GM12874 (cell line): Measurements from ENCODE around the gene TAGAP.

ENCODE experiments used
- TF ChIP-seq, protein P1 (sequence below): IDR thresholded peaks from 2 replicates; pipeline ENCODE4 v1.5.1; 2011; ENCODE audit warnings: low read depth, mild to moderate bottlenecking, control low read depth, low read length, moderate library complexity; ENCODE audit not compliant: insufficient read depth

Gene TAGAP

DNA sequence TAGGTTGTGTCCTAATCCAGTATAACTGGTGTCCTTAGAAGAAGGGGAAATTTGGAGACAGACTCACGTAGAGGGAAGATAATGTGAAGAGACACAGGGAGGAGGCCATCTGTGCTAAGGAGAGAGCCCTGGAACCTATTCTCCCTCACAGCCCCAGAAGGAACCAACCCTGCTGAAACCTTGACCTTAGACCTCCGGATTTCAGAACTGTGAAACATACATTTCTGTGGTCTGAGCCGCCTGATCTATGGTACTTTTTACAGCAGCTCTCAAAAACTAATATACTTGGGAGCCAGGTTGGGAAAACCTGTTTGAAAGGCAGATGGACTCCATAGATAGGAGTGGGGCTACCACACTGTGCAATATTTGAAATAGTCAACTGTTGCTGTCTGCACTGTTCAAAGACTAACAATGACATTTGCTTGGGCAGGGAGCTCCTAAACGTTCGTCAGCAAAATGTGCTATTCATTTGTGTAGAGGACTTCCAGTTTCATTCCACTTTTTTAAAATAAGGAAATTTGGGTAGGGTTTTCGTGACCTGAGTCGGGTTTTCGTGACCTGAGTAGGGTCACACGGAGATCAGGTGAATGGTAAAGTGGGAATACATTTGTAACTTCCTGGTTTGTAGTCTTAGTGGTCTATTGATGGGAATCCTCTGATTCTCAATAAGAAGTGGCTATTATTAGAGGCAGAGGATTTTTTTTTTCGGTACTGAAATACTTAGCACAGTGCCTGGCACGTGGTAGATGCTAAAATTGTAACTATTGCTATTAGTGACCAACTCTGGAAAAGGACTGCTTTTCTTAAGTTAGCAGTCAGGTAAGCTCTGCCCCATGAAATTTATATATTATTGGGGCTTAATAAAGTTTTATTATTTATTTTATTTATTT, 11.4 kb downstream of the TAGAP start:
- TF ChIP-seq, protein P1, sequence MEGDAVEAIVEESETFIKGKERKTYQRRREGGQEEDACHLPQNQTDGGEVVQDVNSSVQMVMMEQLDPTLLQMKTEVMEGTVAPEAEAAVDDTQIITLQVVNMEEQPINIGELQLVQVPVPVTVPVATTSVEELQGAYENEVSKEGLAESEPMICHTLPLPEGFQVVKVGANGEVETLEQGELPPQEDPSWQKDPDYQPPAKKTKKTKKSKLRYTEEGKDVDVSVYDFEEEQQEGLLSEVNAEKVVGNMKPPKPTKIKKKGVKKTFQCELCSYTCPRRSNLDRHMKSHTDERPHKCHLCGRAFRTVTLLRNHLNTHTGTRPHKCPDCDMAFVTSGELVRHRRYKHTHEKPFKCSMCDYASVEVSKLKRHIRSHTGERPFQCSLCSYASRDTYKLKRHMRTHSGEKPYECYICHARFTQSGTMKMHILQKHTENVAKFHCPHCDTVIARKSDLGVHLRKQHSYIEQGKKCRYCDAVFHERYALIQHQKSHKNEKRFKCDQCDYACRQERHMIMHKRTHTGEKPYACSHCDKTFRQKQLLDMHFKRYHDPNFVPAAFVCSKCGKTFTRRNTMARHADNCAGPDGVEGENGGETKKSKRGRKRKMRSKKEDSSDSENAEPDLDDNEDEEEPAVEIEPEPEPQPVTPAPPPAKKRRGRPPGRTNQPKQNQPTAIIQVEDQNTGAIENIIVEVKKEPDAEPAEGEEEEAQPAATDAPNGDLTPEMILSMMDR, result no peak

DNA sequence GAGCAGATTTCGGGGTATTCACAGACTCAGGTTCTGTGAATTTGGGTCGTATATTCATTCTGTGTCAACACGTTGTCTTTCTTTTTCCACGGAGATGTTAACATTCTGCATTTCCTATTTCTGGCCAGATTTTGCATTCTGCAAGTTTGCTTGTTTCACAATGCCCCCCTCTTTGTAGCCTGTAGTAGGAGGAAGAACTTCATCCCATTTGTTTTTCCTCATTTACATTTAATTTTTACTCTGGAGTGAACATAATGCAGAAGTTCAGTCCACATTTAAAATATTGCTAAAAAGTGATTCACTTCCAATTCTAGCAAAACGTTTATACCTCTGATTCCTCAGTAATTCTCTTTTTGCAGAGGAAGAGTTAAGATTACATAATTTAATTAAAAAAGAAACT, 12.9 kb downstream of the TAGAP start:
- TF ChIP-seq, protein P1, result no peak

DNA sequence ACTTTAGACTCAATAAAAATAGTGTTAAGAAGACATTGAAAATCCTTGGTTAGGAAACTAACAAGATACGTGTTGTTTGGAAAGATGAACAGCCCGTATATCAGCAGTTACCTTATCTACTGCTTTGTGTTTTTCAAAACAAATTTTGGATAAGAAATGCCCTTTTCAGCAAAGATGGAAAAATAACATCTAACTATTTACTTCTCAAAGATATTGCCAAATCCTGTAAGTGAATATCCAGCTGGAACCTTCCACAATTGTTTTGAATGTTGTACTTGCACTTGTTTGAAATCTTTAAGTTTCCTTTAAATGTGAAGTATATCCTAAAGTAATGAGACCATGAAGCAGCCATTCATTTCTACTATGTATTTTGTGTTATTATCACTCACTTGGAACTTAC, 14.6 kb downstream of the TAGAP start:
- TF ChIP-seq, protein P1, result no peak

DNA sequence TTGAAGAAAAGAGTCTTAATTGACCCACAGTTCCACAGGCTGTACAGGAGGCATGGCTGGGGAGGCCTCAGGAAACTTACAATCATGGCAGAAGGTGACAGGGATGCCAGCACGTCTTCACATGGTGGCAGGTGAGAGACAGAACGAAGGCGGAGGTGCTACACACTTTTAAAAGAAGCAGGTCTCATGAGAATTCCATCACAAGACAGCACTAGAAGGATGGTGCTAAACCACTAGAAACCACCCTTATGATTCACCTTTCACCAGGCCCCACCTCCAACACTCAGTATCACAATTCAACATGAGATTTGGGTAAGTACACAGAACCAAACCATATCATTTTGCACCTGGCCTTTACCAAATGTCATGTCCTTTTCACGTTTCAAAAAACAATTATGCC, 20.9 kb downstream of the TAGAP start:
- TF ChIP-seq, protein P1, result no peak

DNA sequence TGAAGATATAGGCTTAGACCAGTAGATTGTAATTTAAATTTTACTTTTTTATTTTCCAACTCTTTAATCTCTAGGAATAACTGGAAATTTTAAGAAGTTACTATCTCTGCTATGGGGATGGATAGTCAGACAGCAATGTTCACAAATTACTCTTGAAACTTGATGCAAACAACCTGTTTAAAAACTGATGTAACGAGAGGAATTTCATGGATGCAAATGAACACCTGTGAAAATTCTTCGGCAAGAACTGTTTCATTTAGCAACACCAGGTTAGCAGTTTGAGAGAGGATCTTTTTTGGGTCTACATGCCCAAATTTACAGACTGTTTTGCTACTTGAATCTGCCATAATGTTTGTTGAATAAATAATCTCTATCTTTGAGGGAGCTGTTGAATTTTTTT, 24.8 kb downstream of the TAGAP start:
- TF ChIP-seq, protein P1, result no peak

DNA sequence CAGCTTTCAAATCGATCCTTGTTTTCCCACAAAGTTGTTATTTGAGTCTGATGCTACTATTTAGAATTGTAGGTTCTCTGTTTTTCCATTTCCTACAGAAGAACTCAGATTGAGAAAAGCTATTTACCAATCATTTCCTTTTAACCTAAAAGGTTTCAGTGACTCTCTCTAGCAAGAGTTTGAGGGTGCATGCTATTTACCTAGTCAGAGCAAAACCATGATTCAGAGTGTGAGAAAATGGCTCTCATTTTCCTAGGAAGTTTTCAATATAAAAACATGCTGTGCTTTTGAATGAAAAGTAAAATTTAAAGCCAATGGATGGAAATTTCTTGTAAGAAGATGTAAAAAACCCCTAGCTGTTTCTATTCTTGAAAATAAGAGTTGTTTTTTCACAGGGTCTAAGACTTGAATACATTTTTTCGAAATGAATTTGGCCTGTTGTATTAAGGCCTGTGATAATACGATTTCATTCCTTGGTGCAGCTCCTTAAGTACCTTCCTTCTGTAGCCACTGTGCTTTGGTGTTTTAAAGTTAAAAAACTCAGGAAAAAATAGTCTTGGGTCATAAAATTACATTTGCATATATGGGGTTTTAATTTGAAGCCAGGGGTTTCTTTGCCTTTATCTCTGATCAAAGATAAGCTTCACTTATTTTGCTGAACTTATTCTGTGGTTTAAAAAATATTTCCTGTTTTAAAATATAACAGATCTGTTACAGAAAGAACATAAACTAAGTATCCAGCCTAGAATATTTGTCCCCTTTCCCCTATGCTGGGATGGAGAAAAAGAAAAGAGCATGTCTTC, 26.8 kb downstream of the TAGAP start:
- TF ChIP-seq, protein P1, result no peak

DNA sequence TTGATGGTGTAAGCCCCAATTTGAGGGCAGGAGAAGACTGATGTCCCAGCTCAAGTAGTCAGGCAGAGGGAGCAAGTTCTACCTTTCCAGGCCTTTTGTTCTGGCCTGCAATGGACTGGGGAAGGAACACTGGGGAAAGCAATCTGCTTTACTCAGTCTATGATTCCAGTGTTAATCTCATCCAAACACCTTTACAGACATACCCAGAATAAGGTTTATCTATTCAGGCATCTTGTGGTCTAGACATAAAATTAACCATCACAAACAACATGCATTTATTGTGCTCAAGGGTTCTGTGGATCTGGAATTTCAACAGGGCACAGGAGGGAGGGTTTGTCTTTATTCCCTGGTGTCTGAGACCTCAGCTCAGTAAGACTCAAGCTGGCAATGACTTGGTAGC, 30.4 kb downstream of the TAGAP start:
- TF ChIP-seq, protein P1, result no peak
